PFSK-1 (cell line): ENCODE measurements around the gene CSTF2T.

Experiments used
- FOXP2 ChIP-seq: optimal IDR thresholded peaks from 2 replicates; pipeline ENCODE3; 2011; ENCODE audit warnings: borderline replicate concordance, control low read depth, inconsistent platforms; ENCODE audit not compliant: insufficient read depth; ENCODE audit errors: extremely low read length, extremely low read depth
- POLR2AphosphoS5 ChIP-seq: IDR thresholded peaks from 2 replicates; pipeline ENCODE4 v1.6.1; 2012; ENCODE audit warnings: low read depth, mild to moderate bottlenecking, control low read depth, low read length, moderate library complexity
- SIN3A ChIP-seq: IDR thresholded peaks from 2 replicates; pipeline ENCODE4 v1.6.1; 2012; ENCODE audit warnings: mild to moderate bottlenecking, low read length, moderate library complexity, borderline replicate concordance; ENCODE audit not compliant: insufficient read depth
- TAF1 ChIP-seq: IDR thresholded peaks from 2 replicates; pipeline ENCODE4 v1.6.1; 2012; ENCODE audit warnings: low read length, control low read depth, borderline replicate concordance; ENCODE audit not compliant: insufficient read depth
- TF ChIP-seq, protein P1 (sequence below), 2 experiments: IDR thresholded peaks; 2 replicates each; pipeline versions ENCODE4 v1.6.1 to v1.8.0; 2011 to 2012; ENCODE audit warnings: low read depth in 2 of 2, low read length in 2 of 2, control low read depth in 1 of 2, inconsistent platforms in 1 of 2, mild to moderate bottlenecking in 1 of 2, moderate library complexity in 1 of 2; ENCODE audit not compliant: insufficient read depth in 1 of 2

DNA sequence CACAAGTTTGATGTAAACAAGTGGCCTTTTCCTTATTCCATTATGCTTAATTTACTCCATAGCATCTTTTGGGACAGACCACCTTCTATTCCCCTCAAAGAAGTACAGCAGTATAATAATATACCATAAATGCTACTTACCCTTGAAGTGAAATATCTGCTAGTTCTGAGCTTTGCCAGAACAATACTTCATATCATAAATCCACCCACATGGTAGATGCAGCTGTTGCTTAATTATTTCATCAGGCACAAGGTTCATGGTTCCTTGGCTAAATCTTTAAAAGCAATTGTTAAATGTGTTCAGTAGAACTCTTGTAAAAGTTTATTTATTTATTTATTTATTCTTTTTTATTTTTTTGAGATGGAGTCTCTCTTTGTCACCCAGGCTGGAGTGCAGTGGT, 32.9 kb downstream of the CSTF2T start:
- TF ChIP-seq POLR2AphosphoS5 (no peak), SIN3A (no peak), TAF1 (no peak), FOXP2 (no peak)
- TF ChIP-seq, protein P1, sequence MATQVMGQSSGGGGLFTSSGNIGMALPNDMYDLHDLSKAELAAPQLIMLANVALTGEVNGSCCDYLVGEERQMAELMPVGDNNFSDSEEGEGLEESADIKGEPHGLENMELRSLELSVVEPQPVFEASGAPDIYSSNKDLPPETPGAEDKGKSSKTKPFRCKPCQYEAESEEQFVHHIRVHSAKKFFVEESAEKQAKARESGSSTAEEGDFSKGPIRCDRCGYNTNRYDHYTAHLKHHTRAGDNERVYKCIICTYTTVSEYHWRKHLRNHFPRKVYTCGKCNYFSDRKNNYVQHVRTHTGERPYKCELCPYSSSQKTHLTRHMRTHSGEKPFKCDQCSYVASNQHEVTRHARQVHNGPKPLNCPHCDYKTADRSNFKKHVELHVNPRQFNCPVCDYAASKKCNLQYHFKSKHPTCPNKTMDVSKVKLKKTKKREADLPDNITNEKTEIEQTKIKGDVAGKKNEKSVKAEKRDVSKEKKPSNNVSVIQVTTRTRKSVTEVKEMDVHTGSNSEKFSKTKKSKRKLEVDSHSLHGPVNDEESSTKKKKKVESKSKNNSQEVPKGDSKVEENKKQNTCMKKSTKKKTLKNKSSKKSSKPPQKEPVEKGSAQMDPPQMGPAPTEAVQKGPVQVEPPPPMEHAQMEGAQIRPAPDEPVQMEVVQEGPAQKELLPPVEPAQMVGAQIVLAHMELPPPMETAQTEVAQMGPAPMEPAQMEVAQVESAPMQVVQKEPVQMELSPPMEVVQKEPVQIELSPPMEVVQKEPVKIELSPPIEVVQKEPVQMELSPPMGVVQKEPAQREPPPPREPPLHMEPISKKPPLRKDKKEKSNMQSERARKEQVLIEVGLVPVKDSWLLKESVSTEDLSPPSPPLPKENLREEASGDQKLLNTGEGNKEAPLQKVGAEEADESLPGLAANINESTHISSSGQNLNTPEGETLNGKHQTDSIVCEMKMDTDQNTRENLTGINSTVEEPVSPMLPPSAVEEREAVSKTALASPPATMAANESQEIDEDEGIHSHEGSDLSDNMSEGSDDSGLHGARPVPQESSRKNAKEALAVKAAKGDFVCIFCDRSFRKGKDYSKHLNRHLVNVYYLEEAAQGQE (IDR thresholded peaks at IDR 0.05; ENCODE audit: insufficient read depth in 1 of 2, low read depth in 2 of 2, low read length in 2 of 2) = no peak
